KG1 (cell line): Measurements from ENCODE around the gene LDLRAD3.

Experiments
- DNase-seq: peaks from one replicate; lab custom pipeline; 2025; lab: John Stamatoyannopoulos, UW

Gene LDLRAD3

GRCh38 chr11:36213393-36213840 lies 269.6 kb downstream of the LDLRAD3 start:
- DNase-seq, result no peak

DNA sequence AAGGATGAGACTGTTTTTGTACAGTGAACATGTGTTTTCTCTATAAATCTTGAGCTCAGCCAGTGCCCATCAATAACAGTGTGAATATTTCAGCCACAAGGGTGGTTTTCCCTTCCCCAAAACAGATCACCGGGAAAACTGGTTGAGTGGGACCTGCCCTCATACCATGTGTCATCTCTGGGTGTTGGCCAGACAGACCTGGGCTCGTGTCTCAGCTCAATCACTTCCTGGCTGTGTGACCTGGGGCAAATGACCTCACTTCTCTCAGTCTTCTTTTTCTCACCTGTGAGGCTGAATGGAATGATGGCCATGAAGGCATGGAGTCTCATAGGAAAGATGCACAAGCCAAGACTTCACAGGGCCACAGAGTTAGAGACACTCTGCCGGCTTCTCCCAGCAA lies 270.6 kb downstream of the LDLRAD3 start:
- DNase-seq, result no peak

DNA sequence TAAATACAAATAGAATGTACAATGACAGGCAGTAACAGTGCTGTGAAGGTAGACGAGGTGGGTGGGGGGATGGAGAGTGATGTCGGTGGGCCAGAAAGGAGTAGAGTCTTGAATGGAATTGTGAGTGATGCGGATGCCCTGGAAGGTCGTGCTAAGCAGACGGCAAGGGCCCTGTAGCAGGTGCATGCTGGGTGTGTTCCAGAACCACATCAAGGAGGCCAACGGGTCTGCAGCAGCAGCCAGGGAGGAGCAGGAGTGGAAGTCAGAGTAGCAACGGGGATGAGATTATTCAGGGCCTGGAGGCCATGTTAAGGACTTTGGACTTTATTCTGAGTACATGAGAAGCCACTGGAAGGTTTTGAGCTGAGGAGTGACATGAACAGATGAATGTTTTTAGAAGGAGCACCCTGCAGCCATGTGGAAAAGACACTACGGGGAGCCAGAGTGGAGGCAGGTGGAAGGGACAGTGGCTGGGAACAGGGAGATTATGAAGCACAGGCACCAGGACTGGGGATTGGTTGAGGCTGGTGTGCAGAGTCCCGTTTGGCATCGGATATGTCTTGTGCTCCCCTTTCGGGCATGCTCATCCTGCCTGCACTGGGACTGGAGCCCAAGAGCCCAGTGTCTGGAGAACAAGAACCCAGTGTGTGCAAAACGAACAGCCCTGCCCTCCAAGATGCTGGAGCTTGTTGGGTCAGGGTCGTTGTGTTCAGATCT lies 271.3 kb downstream of the LDLRAD3 start:
- no peak for DNase-seq

DNA sequence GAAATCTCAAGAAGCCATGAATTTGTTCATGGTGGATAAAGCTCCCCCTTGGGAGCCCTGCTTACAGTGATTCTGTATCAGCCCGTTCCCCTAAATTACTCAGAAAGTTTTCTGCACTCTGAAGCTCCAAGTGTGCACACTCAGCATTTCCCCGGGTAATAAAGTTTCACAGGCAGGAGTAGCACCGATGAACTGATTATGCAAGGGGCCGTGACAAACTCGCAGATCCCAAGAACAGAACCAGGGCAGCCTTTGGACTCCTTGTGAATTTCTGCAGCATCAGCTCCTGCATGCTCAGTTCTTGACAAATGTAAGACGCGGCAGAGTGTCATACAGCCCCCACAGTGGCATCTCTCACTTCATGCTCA lies 271.8 kb downstream of the LDLRAD3 start:
- no peak for DNase-seq

DNA sequence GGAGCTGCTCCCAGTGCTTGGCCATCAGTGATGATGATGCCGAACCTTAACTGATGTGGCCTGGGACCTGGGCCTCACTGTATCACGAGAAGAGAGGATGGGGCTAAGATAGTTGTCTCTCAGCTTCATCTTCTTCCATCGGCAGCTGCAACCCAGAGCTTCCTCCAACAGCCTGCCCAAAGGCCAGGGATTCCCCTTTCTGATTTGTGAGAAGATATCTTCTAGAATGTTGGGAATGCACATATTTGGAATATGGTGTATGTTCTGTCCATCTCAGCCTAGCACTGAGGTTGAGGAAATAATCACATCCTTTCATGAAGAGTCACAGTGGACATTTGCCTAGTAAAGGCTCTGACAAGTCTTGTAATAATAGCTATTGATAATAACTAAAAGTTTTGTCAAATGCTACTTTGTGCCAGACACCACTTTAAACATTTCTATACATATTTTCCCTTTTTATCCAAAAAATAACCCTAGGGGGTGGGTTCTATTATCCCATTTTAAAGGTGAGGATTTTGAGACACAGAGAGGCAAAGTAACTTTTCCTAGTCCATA lies 272.3 kb downstream of the LDLRAD3 start:
- no peak for DNase-seq

DNA sequence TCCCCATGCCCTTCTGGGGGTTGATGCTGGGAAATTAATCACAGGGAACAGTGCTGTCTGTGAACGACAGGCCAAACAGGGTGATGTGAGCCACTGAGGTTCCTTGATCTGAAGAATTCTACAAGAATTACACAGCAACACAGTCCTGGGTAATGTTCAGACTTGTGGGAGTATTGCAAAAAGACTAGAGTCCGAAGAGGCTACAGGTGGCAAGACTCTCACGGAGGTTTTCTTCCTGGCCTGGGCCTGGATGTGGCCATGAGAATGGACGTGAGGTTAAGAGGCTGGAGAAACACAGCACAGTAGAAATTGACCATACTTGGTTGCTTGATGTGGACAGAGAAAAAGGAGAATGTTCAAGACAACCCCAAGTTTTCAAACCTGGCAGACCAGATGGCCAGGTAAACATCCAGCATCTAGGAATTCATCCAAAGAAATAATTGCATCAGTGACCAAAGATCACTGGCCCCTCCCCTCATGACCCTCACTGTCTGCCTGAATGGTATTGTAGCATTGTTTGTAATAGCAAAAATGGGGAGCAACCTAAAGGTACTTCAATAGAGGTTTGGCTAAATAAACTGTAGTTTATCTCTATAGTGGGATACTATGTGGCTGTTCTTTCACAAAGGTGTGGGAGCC lies 274.5 kb downstream of the LDLRAD3 start:
- DNase-seq, result no peak

- DNase-seq, result no peak
Observed at GRCh38 chr11:36219996-36220395, 276.1 kb downstream of the LDLRAD3 start.

DNA sequence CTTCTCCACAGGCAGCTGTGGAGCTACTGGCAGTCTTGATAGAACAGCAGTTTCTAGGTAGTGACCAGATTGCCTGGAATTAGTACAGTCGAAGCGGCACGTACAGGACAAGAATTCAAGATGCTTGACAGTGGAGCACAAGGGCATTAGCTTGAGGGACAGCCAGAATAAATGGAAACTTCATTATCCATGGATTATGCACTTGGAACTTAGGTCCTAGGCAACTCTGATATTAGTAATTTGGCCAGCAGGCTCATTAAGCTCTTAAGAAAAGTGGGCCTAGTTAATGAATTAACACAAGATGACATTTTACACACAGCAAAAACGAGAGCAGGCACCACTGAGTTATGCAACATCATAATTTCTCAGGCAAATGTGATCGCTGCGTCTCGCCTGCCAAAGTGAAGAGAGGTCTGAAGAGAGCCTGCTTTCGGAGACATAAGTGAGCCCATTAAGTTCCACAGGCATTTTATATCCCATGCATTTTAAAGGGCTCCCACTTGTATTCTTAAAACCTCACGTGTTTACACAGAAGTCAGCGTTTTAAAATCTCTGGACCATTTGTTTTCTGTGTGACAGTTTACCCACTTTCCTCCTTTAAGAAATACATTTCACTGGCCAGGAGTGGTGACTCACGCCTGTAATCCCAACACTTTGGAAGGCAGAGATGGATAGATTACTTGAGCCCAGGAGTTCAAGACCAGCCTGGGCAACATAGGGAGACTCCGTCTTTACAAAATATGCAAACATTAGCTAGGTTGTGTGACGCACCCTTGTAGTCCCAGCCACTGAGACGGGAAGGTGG lies 279.2 kb downstream of the LDLRAD3 start:
- no peak for DNase-seq

GRCh38 chr11:36224209-36224882 lies 280.5 kb downstream of the LDLRAD3 start:
- DNase-seq, result no peak

GRCh38 chr11:36227044-36227443 lies 283.2 kb downstream of the LDLRAD3 start:
- no peak for DNase-seq

GRCh38 chr11:36228689-36229088 lies 284.8 kb downstream of the LDLRAD3 start:
- DNase-seq, result no peak

DNA sequence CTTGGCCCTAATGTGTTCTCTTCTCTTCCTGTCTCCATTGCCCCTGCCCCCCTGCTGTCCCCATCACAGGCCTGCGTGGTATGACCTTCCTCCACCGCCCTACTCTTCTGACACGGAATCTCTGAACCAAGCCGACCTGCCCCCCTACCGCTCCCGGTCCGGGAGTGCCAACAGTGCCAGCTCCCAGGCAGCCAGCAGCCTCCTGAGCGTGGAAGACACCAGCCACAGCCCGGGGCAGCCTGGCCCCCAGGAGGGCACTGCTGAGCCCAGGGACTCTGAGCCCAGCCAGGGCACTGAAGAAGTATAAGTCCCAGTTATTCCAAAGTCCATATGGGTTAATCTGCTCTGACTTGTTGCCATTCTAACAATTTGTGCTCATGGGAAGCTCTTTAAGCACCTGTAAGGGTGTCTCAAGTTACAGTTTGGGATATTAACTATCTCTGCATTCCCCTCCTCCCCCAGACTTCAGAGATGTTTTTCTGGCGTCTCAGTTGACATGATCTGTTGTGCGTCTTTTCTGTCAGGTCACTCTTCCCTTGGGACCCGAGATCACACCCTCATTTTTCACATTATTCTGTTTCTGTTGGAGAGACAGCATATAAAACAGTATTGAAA lies 285.3 kb downstream of the LDLRAD3 start:
- no peak for DNase-seq

DNA sequence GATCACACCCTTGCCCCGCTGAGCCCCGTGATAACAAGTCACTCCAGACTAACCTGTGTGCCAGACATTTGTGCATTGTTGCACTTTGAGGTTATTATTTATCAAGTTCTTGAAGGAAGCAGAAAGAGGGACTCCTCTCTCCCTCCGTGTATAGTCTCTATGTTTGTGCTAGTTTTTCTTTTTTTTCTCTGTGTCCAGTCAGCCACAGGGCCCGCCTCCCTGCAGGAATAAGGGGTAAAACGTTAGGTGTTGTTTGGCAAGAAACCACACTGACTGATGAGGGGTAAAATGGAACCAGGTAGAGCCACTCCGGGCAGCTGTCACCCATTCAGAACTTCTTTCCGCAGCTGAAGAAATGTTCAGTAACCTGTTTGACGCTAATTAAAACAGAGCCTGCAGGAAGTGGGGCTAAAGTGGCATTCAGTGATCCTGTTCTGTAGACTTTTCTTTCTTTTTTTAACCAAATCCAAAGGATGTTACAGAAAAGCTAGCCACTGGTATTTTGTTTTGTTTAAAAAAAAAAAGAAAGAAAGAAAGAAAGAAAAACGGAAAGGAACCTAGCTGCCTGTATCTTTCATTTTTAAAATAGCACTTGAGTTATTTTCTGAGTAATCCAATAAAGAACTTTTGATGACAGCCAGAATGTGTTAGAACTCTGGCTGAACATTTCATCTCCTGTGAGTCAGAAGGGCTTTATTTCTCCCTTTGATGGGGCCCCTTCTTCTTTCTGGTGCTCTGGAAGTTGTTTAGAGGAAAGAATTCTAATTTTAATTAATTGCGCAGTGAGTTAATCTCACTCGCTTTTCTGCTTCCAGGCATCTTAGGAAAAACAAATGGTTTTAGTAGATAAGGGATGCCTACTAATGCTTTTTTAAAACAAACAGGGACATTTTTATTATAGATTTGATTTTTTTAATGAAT lies 287.2 kb downstream of the LDLRAD3 start:
- no peak for DNase-seq

DNA sequence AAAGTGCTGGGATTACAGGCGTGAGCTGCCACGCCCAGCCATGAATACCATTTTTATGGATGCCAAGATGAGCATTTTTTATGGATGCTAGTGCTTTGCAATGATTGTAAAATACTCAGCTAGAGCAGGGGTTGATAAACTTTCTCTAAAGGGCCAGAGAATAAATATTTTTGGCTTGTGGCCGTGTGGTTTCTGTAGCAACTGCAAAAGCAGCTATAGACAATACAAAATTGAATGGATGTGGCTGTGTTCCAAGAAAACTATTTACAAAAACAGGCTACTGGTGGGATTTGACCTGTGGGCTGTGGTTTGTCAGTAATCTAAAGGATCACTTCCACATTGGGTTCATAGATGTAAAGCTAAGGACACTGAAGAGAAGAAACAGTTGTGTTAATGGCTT lies 289.3 kb downstream of the LDLRAD3 start:
- no peak for DNase-seq

DNA sequence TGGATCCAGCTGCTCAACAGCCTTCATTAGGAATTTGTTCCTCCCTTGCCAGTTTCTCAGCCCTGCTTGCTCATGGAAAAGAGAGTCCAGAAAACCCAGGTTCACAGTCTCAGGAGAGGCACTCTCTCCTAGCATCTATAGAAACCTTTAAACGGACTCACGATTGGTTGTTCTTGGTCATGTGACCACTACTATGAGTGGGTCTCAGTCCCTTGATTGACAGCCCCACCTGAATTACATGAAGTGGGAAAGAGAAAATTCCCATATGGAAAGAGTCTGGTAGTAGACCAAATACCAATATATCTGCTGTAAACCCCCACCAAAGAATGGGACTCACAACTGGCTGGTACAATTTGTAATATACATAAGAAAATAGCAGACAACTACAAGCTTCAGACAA lies 291.0 kb downstream of the LDLRAD3 start:
- no peak for DNase-seq

DNA sequence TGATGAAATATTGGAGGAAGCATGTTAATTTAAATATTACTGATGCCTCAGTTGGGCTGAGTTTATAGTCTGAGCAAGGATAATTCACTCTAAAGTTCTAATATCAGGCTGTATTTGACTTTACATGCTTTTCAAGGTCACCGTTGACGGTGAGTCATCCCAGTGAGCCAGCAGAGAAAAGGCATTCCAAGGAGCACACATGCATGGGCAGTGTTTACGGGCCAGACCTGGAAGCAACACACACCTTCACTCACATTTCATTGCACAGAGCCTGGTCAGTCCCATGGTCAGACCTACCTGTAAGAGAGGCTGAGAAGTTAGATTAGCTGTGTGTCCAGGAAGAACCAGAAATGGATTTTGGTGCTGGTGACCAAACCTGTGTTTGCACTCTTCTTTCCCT lies 291.9 kb downstream of the LDLRAD3 start:
- no peak for DNase-seq

- no peak for DNase-seq
Observed at GRCh38 chr11:36237391-36237790, 293.5 kb downstream of the LDLRAD3 start.

GRCh38 chr11:36238036-36238631 lies 294.3 kb downstream of the LDLRAD3 start:
- no peak for DNase-seq

GRCh38 chr11:36238881-36239280 lies 295.0 kb downstream of the LDLRAD3 start:
- no peak for DNase-seq

- DNase-seq, result no peak
Observed at GRCh38 chr11:36239636-36240035, 295.8 kb downstream of the LDLRAD3 start.
